ENCODE measurements around the gene APOO. TPM values are rescaled to one million over a fixed set of nuclear protein-coding genes. Genes with fewer than 3 reads are reported as not detected.
"Not testable (repeated sequence)": the region's sequence is repeated elsewhere in the genome, so short reads cannot be mapped to it uniquely, and the experiment has no call there.

Gene APOO
- total RNA-seq, 1 experiment from 2014 or later, result 95.3 TPM

DNA sequence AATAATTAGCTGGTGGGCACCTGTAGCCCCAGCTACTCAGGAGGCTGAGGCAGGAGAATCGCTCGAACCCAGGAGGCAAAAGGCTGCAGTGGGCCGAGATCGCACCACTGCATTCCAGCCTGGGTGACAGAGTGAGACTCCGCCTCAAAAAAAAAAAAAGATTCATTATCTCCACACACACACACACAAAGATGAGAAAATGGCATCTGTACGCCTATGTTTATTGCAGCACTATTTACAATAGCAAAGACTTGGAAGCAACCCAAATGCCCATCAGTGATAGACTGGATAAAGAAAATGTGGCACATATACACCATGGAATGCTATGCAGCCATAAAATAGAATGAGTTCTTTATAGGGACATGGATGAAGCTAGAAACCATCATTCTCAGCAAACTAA is 12.7 kb downstream of the APOO start:
- H3K4me3 Mint-ChIP-seq; H4K20me1 ChIP-seq (ENCODE audit: control insufficient read depth, insufficient read depth, insufficient read length); H3K4me1 ChIP-seq (ENCODE audit: insufficient read depth, low read length); H3K56ac ChIP-seq (ENCODE audit: insufficient read length, low read depth, low read length); H3K9ac ChIP-seq (ENCODE audit: extremely low read depth, insufficient read length, low read length); H3K27ac ChIP-seq (ENCODE audit: insufficient read length, low read depth, low read length); H3K9me3 Mint-ChIP-seq; H4K8ac ChIP-seq (replicated peaks; ENCODE audit: insufficient read length, low read depth, low read length); H3K4ac ChIP-seq (ENCODE audit: low read depth, low read length); H4K91ac ChIP-seq (ENCODE audit: insufficient read length, low read depth, low read length); H2BK20ac ChIP-seq (ENCODE audit: low read depth, low read length, poor library complexity, severe bottlenecking); H2BK12ac ChIP-seq (ENCODE audit: insufficient read length, low read depth, low read length); H3K23me2 ChIP-seq (ENCODE audit: insufficient read length, low read depth, low read length, poor library complexity, severe bottlenecking); H3K4me2 ChIP-seq (ENCODE audit: insufficient read depth, insufficient read length, low read length); H3K9me3 ChIP-seq (ENCODE audit: control insufficient read depth, low read depth, low read length); H2AFZ ChIP-seq (ENCODE audit: low read length); H2BK120ac ChIP-seq (ENCODE audit: low read depth, low read length, poor library complexity, severe bottlenecking); H4K5ac ChIP-seq (ENCODE audit: insufficient read length, low read depth, low read length); H3K14ac ChIP-seq (ENCODE audit: insufficient read depth, low read length); H3K18ac ChIP-seq (ENCODE audit: insufficient read length, low read depth, low read length); H2AK5ac ChIP-seq (ENCODE audit: insufficient read length, low read length); H2BK5ac ChIP-seq (ENCODE audit: insufficient read length, low read length); H3K23ac ChIP-seq (ENCODE audit: insufficient read length, low read depth, low read length); H2BK15ac ChIP-seq (ENCODE audit: low read depth, low read length); H3K79me1 ChIP-seq (ENCODE audit: insufficient read depth, low read depth, low read length, poor library complexity, severe bottlenecking); DNase-seq; H3T11ph ChIP-seq (ENCODE audit: low read length); H3K27me3 ChIP-seq (ENCODE audit: insufficient read depth, low read length); H3K79me2 ChIP-seq (ENCODE audit: insufficient read depth, low read length); H3K27me3 Mint-ChIP-seq (ENCODE audit: low read depth): not testable (repeated sequence)
- Mint-ChIP-seq H3K36me3 (ENCODE audit: insufficient read depth in 1 of 3, low read depth in 3 of 3) (peaks cover 3 to 14% (median 3%) of the 10 kb centered on the region in 3 experiments; a peak in 6 of 7 replicates), H3K4me1 (peaks cover 14 to 15% of the 10 kb centered on the region in 2 experiments), H3K27ac (peak overlapping the region in 2 of 3 experiments; percentile 10 to 13; a peak in 2 of 7 replicates)
- no CpG with 5 or more reads among the region's 6 CpGs for WGBS (ENCODE audit: extremely low coverage, insufficient read length, low lambda C conversion rate)

Data from H9 (cell line).